Glutamatergic neuron (in vitro differentiated cells): Measurements from ENCODE around the gene SEC24B. TPM values are rescaled to one million over a fixed set of nuclear protein-coding genes. Genes with fewer than 3 reads are reported as not detected.
A peak's percentile ranks its signal among the peaks of the same experiment; 100 is the strongest.
"Not testable (repeated sequence)": the region's sequence is repeated elsewhere in the genome, so short reads cannot be mapped to it uniquely, and the experiment has no call there.

Source experiments
- DNase-seq: peaks from one replicate; pipeline ENCODE4 v3.0.0; 2022
- H3K27ac Mint-ChIP-seq: one replicate; pipeline ENCODE4 v1.8.0; 2020; ENCODE audit warnings: mild to moderate bottlenecking, mixed read lengths, inconsistent platforms; ENCODE audit not compliant: unreplicated experiment
- H3K27me3 Mint-ChIP-seq: one replicate; pipeline ENCODE4 v1.8.0; 2020; ENCODE audit warnings: mild to moderate bottlenecking, moderate library complexity, mixed read lengths, inconsistent platforms; ENCODE audit not compliant: unreplicated experiment
- H3K36me3 Mint-ChIP-seq: one replicate; pipeline ENCODE4 v1.8.0; 2020; ENCODE audit warnings: mild to moderate bottlenecking, mixed read lengths, inconsistent platforms; ENCODE audit not compliant: unreplicated experiment
- H3K4me1 Mint-ChIP-seq: one replicate; pipeline ENCODE4 v1.8.0; 2020; ENCODE audit warnings: mild to moderate bottlenecking, low read depth, mixed read lengths, inconsistent platforms; ENCODE audit not compliant: unreplicated experiment
- H3K4me3 Mint-ChIP-seq: one replicate; pipeline ENCODE4 v1.8.0; 2020; ENCODE audit warnings: mild to moderate bottlenecking, mixed read lengths, inconsistent platforms; ENCODE audit not compliant: unreplicated experiment
- H3K9me3 Mint-ChIP-seq: one replicate; pipeline ENCODE4 v1.8.0; 2020; ENCODE audit warnings: mild to moderate bottlenecking, moderate library complexity, mixed read lengths, inconsistent platforms; ENCODE audit not compliant: unreplicated experiment
- CTCF ChIP-seq: fragments of 200-600 bp; sonication (generic); IDR thresholded peaks from one replicate; pipeline ENCODE4 v1.5.0; 2021; ENCODE audit not compliant: partially characterized antibody, unreplicated experiment
- microRNA-seq: library from miRNA; unstranded; fragments of <30 nt; microRNA quantifications from one replicate; pipeline ENCODE4, GENCODE V29; 2020; ENCODE audit not compliant: unreplicated experiment
- total RNA-seq: library from RNA; stranded (reverse); fragmentation: NEBNext Ultra II Directional; extraction: Animal tissue kit (Norgen Biotek cat#: 25700); gene quantifications from one replicate; pipeline ENCODE4 v1.2.1, GENCODE V29; 2021; ENCODE audit not compliant: unreplicated experiment

Gene SEC24B
- total RNA-seq, 1 donor from 2014 or later, result 27.6 TPM

- peaks cover 13% of the 10 kb centered on the region for H3K4me1 Mint-ChIP-seq
- no peak overlapping the region for H3K27ac Mint-ChIP-seq
- no peak for TF ChIP-seq CTCF
- DNase-seq, result no peak
- peaks cover 8% of the 10 kb centered on the region for H3K27me3 Mint-ChIP-seq
- H3K36me3 Mint-ChIP-seq, result peaks cover 5% of the 10 kb centered on the region
- H3K4me3 Mint-ChIP-seq, result no peak overlapping the region
- H3K9me3 Mint-ChIP-seq, result peaks cover 6% of the 10 kb centered on the region
These were observed 145.2 kb downstream of the SEC24B start for GRCh38 chr4:109578846-109579245.

- DNase-seq, H3K4me3 Mint-ChIP-seq, H3K4me1 Mint-ChIP-seq, H3K27me3 Mint-ChIP-seq, H3K27ac Mint-ChIP-seq, H3K36me3 Mint-ChIP-seq, H3K9me3 Mint-ChIP-seq: not testable (repeated sequence)
These were observed 146.4 kb downstream of the SEC24B start for GRCh38 chr4:109579997-109580396.

GRCh38 chr4:109588176-109588575, 154.6 kb downstream of the SEC24B start:
- Mint-ChIP-seq H3K9me3 (no peaks in the 10 kb centered on the region), H3K27ac (no peak overlapping the region), H3K36me3 (peaks cover under 1% of the 10 kb centered on the region), H3K4me1 (no peaks in the 10 kb centered on the region), H3K27me3 (peaks cover under 1% of the 10 kb centered on the region), H3K4me3 (no peak overlapping the region)
- no peak for DNase-seq
- TF ChIP-seq CTCF, result no peak

GRCh38 chr4:109589119-109589518, 155.5 kb downstream of the SEC24B start:
- H3K36me3 Mint-ChIP-seq, result no peaks in the 10 kb centered on the region
- H3K27me3 Mint-ChIP-seq, result no peaks in the 10 kb centered on the region
- no peaks in the 10 kb centered on the region for H3K9me3 Mint-ChIP-seq
- no peak overlapping the region for H3K4me3 Mint-ChIP-seq
- H3K4me1 Mint-ChIP-seq, result no peaks in the 10 kb centered on the region
- no peak for DNase-seq
- no peak overlapping the region for H3K27ac Mint-ChIP-seq
- TF ChIP-seq CTCF, result no peak

- Mint-ChIP-seq H3K27ac (no peak overlapping the region), H3K4me3 (no peak overlapping the region)
These were observed 156.0 kb downstream of the SEC24B start for GRCh38 chr4:109589605-109590004.

More at GRCh38 chr4:109589605-109590004, 156.0 kb downstream of the SEC24B start:
- Mint-ChIP-seq H3K4me1 (no peaks in the 10 kb centered on the region), H3K27me3 (no peaks in the 10 kb centered on the region), H3K9me3 (no peaks in the 10 kb centered on the region), H3K36me3 (no peaks in the 10 kb centered on the region)
- DNase-seq, result no peak
- TF ChIP-seq CTCF, result no peak

Small RNA genes lying within 50 kb of the gene (microRNA-seq; reads per million reads assigned to microRNA genes)
- 3.4 reads per million, percentile 25 among the genes with 10 or more reads in this experiment for gene MIR576

Other genes starting within 250 kb of the SEC24B start
- gene COL25A1, start 131.2 kb upstream of the SEC24B start, total RNA-seq, result 1.1 TPM
- 9.7 TPM for gene MCUB, start 126.4 kb downstream of the SEC24B start, total RNA-seq